K562 (cell line): ENCODE measurements around the gene NUPR1. TPM values are rescaled to one million over a fixed set of nuclear protein-coding genes. Genes with fewer than 3 reads are reported as not detected.
"Not testable (repeated sequence)": the region's sequence is repeated elsewhere in the genome, so short reads cannot be mapped to it uniquely, and the experiment has no call there.

Experiments
- ATAC-seq: fragments of 200-7000 bp; cut with Tn5 transposase; 3 replicates; pipeline ENCODE4 v1.9.1; 2020; ENCODE audit warnings: moderate library complexity
- BruUV-seq: library from RNA; stranded (reverse); fragments of 400-500 nt; replicated peaks from 2 replicates; lab custom pipeline; 2021; lab: Mats Ljungman, UMichigan
- CTCF ChIA-PET: fragments of 300-600 bp; formaldehyde crosslinking; extraction: SDS; loops from one replicate; lab custom pipeline; 2021; ENCODE audit warnings: low intra/inter-chr PET ratio; lab: Yijun Ruan, JAX
- POLR2A ChIA-PET: fragments of 300-600, 350-650 bp; sonication (Branson Sonifier 250); formaldehyde crosslinking; extraction: SDS; loops from one replicate; lab custom pipeline; 2021; ENCODE audit warnings: antibody characterized with exemption, inconsistent platforms; lab: Yijun Ruan, JAX
- DNase-seq, 4 experiments: peaks; one replicate each; pipeline versions ENCODE4 v3.0.0 to v3.0.0-alpha.2; 2011 to 2018; ENCODE audit warnings: low spot score in 3 of 4, mixed read lengths in 3 of 4; ENCODE audit errors: extremely low read depth in 1 of 4
- FAIRE-seq: peaks from 2 replicates; lab custom pipeline; 2011; peaks lifted over from hg19 to GRCh38; lab: Jason Lieb, UNC
- H2AFZ ChIP-seq: 2 replicates; pipeline ENCODE4 v1.6.0; 2011; ENCODE audit warnings: low read depth, low read length, control low read depth, inconsistent platforms
- H3K27ac ChIP-seq: fragments of 200-600 bp; 3 replicates; pipeline ENCODE4 v1.8.0; 2011; ENCODE audit warnings: low read depth, mild to moderate bottlenecking, control low read depth, inconsistent platforms, low read length, moderate library complexity, mixed read lengths; ENCODE audit errors: extremely low read depth
- H3K27me3 ChIP-seq, 2 experiments: fragments of 300-600 bp in 1 of 2; 2 replicates in 1 of 2; 3 replicates in 1 of 2; pipeline versions ENCODE4 v1.6.0 to v1.8.0; 2011; ENCODE audit warnings: inconsistent platforms in 2 of 2, low read length in 2 of 2, mild to moderate bottlenecking in 1 of 2, mixed read lengths in 1 of 2, moderate library complexity in 1 of 2; ENCODE audit not compliant: control insufficient read depth in 2 of 2, insufficient read depth in 2 of 2
- H3K36me3 ChIP-seq: fragments of 300-600 bp; 3 replicates; pipeline ENCODE4 v1.8.0; 2011; ENCODE audit warnings: mild to moderate bottlenecking, low read length, inconsistent platforms; ENCODE audit not compliant: control insufficient read depth, insufficient read depth
- H3K4me1 ChIP-seq, 2 experiments: fragments of 200-600 bp in 1 of 2; replicated peaks in 1 of 2; 2 replicates in 1 of 2; 3 replicates in 1 of 2; pipeline versions ENCODE4 v1.5.1 to v1.8.0; 2011; ENCODE audit warnings: inconsistent platforms in 2 of 2, low read length in 2 of 2, mild to moderate bottlenecking in 1 of 2, mixed read lengths in 1 of 2, moderate library complexity in 1 of 2; ENCODE audit not compliant: control insufficient read depth in 2 of 2, insufficient read depth in 2 of 2
- H3K4me2 ChIP-seq: 2 replicates; pipeline ENCODE4 v1.6.1; 2011; ENCODE audit warnings: low read length, control low read depth, inconsistent platforms, mixed read lengths; ENCODE audit not compliant: insufficient read depth
- H3K4me3 ChIP-seq: fragments of 200-600 bp; sonication (generic), shearing (Covaris generic); 2 replicates; pipeline ENCODE4 v1.5.1; 2016; ENCODE audit warnings: control low read depth, inconsistent platforms
- H3K79me2 ChIP-seq: fragments of 200-600 bp; 3 replicates; pipeline ENCODE4 v1.8.0; 2011; ENCODE audit warnings: low read length, inconsistent platforms; ENCODE audit not compliant: control insufficient read depth, insufficient read depth
- H3K9ac ChIP-seq, 2 experiments: 2 replicates each; pipeline versions ENCODE4 v1.6.0 to v1.6.1; 2011; ENCODE audit warnings: low read depth in 2 of 2, low read length in 2 of 2, control low read depth in 1 of 2, inconsistent platforms in 1 of 2, mild to moderate bottlenecking in 1 of 2, mixed read lengths in 1 of 2; ENCODE audit not compliant: insufficient read depth in 1 of 2
- H3K9me1 ChIP-seq: one replicate; pipeline ENCODE4 v1.6.0; 2011; ENCODE audit warnings: inconsistent platforms, mild to moderate bottlenecking, low read length, moderate library complexity; ENCODE audit not compliant: control insufficient read depth, insufficient read depth
- H3K9me3 ChIP-seq: replicated peaks from 2 replicates; pipeline ENCODE4 v1.5.1; 2011; ENCODE audit warnings: low read depth, low read length, inconsistent platforms; ENCODE audit not compliant: control insufficient read depth, insufficient read depth
- H4K20me1 ChIP-seq: replicated peaks from 2 replicates; pipeline ENCODE4 v1.6.1; 2011; ENCODE audit warnings: low read length, inconsistent platforms, mixed read lengths; ENCODE audit not compliant: control insufficient read depth, insufficient read depth
- NBN ChIP-seq: fragments of 450-650 bp; IDR thresholded peaks from 2 replicates; pipeline ENCODE4 v1.6.1; 2016; ENCODE audit warnings: low read depth, mild to moderate bottlenecking
- TCF7L2 ChIP-seq: fragments of 150-350 bp; IDR thresholded peaks from 2 replicates; pipeline ENCODE4 v1.6.1; 2016; ENCODE audit warnings: low read depth, mild to moderate bottlenecking, low read length, moderate library complexity
- ZBTB8A ChIP-seq: fragments of 450-650 bp; IDR thresholded peaks from 2 replicates; pipeline ENCODE4 v1.6.1; 2018; ENCODE audit warnings: mild to moderate bottlenecking, moderate library complexity; ENCODE audit not compliant: partially characterized antibody
- ZNF77 ChIP-seq: fragments of 250-450 bp; sonication (Bioruptor Pico); IDR thresholded peaks from 2 replicates; pipeline ENCODE4 v1.5.0; 2020
- WGBS: fragments of 100-300 bp; shearing (Covaris generic); methylation state at CpG from one replicate; pipeline ENCODE4 v1.1.6; 2016; ENCODE audit warnings: low coverage, mixed read lengths; ENCODE audit not compliant: insufficient coverage; ENCODE audit errors: missing lambda C conversion rate; 5-methylcytosine and 5-hydroxymethylcytosine counted together
- in situ Hi-C: fragments of 300-500 bp; cut with MboI; formaldehyde crosslinking; loops from 4 replicates; pipeline ENCODE4 v1.15.0; 2018; ENCODE audit warnings: inconsistent platforms, mixed read lengths
- intact Hi-C: fragments of 100-400 bp; cut with micrococcal nuclease; formaldehyde crosslinking; loops from 2 replicates; pipeline ENCODE4 v1.14.2; 2022
- polyA plus RNA-seq, 8 experiments: library from polyadenylated mRNA; depleted of rRNA in 4 of 8; stranded (reverse) in 5 of 8; unstranded in 3 of 8; fragments of >200 nt; fragmentation: Nextera tagmentation in 2 of 8; fragmentation: Illumina TruSeq in 1 of 8; extraction: Ambion mirVana in 2 of 8; extraction: Trizol in 1 of 8; gene quantifications; 2 replicates each; pipeline versions ENCODE4 v1.2.1 to v1.2.3, GENCODE V29; 2011 to 2014; ENCODE audit warnings: inconsistent platforms in 1 of 8, missing spikeins in 1 of 8
- total RNA-seq, 7 experiments: library from RNA; depleted of rRNA in 6 of 7; stranded (reverse); fragments of >200 nt in 6 of 7; fragmentation: Illumina TruSeq in 2 of 7; extraction: Trizol in 2 of 7; gene quantifications; 2 replicates each; pipeline versions ENCODE4 v1.2.1 to v1.2.3, GENCODE V29; 2011 to 2021; ENCODE audit warnings: low replicate concordance in 1 of 7
- TF ChIP-seq, protein P1 (sequence below): fragments of 250-450 bp; sonication (Bioruptor Pico); IDR thresholded peaks from 2 replicates; pipeline ENCODE4 v1.8.0; 2022; ENCODE audit warnings: inconsistent platforms
- TF ChIP-seq, protein P2 (sequence below): fragments of 450-650 bp; conservative IDR thresholded peaks from 2 replicates; pipeline ENCODE4 v1.6.1; 2016; ENCODE audit warnings: missing genetic modification characterization, low read depth, mild to moderate bottlenecking, missing compliant biosample characterization, moderate library complexity

Gene NUPR1
- total and polyA plus RNA-seq, 9 of the 15 experiments (the other 6 are each of a cell fraction or from before 2014, with no cell fraction given) = 0.07 to 1.5 (median 0.27) TPM

DNA sequence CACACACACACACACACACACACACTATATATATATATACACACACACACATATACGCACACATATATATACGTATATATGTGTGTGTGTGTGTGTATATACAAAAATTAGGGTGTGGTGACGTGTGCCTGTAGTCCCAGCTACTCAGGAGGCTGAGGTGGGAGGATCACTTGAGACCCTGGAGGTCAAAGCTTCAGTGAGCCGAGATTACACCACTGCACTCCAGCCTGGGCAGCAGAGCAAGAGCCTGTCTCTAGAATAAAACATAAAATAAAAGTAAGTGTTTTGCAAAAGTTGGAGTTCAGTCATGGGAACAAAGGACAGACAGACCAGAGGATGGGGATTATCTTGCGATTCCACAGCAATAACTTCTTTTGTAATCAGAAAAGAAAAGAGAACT lies 10.8 kb downstream of the NUPR1 start (continued):
- TF ChIP-seq, protein P1, sequence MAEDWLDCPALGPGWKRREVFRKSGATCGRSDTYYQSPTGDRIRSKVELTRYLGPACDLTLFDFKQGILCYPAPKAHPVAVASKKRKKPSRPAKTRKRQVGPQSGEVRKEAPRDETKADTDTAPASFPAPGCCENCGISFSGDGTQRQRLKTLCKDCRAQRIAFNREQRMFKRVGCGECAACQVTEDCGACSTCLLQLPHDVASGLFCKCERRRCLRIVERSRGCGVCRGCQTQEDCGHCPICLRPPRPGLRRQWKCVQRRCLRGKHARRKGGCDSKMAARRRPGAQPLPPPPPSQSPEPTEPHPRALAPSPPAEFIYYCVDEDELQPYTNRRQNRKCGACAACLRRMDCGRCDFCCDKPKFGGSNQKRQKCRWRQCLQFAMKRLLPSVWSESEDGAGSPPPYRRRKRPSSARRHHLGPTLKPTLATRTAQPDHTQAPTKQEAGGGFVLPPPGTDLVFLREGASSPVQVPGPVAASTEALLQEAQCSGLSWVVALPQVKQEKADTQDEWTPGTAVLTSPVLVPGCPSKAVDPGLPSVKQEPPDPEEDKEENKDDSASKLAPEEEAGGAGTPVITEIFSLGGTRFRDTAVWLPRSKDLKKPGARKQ (CRISPR knock-in tag) = no peak
- TF ChIP-seq TCF7L2 (no peak), ZBTB8A (no peak), NBN (no peak), ZNF77 (CRISPR knock-in tag) (no peak)
- TF ChIP-seq, protein P2, sequence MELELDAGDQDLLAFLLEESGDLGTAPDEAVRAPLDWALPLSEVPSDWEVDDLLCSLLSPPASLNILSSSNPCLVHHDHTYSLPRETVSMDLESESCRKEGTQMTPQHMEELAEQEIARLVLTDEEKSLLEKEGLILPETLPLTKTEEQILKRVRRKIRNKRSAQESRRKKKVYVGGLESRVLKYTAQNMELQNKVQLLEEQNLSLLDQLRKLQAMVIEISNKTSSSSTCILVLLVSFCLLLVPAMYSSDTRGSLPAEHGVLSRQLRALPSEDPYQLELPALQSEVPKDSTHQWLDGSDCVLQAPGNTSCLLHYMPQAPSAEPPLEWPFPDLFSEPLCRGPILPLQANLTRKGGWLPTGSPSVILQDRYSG = no peak

DNA sequence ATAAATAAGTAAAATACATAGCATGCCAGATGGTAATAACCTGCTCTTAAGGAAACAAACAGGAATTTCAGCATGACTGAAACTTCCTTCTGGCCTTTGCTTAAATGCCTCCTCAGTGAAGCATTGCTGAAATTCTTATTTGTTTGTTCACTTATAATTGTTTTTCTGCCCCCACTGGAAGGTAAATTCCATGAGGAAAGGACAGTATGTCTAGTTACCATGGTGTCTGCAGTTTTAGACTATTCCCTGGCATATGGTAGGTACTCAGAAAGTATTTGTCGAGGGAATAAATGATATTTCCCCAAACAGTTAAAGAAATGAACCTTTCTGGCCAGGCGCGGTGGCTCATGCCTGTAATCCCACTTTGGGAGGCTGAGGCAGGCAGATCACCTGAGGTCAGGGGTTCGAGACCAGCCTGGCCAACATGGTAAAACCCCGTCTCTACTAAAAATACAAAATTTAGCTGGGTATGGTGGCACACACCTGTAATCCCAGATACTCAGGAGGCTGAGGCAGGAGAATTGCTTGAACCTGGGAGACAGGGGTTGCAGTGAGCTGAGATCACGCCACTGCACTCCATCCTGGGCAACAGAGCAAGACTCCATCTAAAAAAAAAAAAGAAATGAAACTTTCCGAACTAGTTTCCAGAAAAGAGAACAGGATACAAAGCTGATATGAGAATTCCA lies 11.5 kb downstream of the NUPR1 start:
- in situ Hi-C loops = loop anchor here (25.0 kb wide), 2 partner anchors 185 to 960 kb away; partner anchors contain the start of gene EIF3C
- H3K9me1 ChIP-seq, CTCF ChIA-PET, H4K20me1 ChIP-seq, BruUV-seq, H3K9me3 ChIP-seq, ATAC-seq, H3K79me2 ChIP-seq, H3K4me2 ChIP-seq, DNase-seq, H3K9ac ChIP-seq, H3K27me3 ChIP-seq, H3K36me3 ChIP-seq, H3K4me3 ChIP-seq, H3K27ac ChIP-seq, FAIRE-seq, POLR2A ChIA-PET: not testable (repeated sequence)
- 75% methylated on average over 6 of the region's 7 CpGs for WGBS
- peaks cover 2 to 14% of the 10 kb centered on the region in 2 experiments; a peak in 3 of 5 replicates for H3K4me1 ChIP-seq
- peak overlapping the region; percentile 4; the same call in 1 of the 2 replicates for H2AFZ ChIP-seq
- intact Hi-C loops = loop anchor here (10.0 kb wide), 1 partner anchor 252 kb away; no protein-coding TSS in a partner anchor
